T-helper 9 cell (primary cell): ENCODE measurements around the gene C1orf159.
A peak's percentile ranks its signal among the peaks of the same experiment; 100 is the strongest.
"Not testable (repeated sequence)": the region's sequence is repeated elsewhere in the genome, so short reads cannot be mapped to it uniquely, and the experiment has no call there.

ENCODE experiments used
- DNase-seq: peaks from one replicate; pipeline ENCODE4 v3.0.0-alpha.2; 2020

C1orf159 gene

DNA sequence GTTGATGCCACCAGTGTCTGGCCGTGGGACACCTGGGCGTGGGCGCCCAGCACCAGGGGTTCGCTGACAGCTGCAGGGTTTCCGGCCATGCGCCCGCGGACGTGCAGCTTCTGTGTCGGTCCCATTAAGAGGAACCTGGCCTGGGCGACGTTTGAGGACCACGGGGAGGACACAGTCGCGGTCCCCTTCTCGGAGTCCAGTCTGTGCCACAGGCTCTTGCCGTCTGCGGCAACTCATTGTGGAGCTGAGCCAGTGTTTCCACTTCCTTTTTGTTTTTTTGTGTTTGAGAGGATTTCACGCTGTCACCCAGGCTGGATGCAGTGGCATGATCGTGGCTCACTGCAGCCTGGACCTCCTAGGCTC is 1.6 kb upstream of the C1orf159 start:
- no peak for DNase-seq

GRCh38 chr1:1116701-1117468 is 996 bp upstream of the C1orf159 start:
- DNase-seq, result peak; percentile 47

DNA sequence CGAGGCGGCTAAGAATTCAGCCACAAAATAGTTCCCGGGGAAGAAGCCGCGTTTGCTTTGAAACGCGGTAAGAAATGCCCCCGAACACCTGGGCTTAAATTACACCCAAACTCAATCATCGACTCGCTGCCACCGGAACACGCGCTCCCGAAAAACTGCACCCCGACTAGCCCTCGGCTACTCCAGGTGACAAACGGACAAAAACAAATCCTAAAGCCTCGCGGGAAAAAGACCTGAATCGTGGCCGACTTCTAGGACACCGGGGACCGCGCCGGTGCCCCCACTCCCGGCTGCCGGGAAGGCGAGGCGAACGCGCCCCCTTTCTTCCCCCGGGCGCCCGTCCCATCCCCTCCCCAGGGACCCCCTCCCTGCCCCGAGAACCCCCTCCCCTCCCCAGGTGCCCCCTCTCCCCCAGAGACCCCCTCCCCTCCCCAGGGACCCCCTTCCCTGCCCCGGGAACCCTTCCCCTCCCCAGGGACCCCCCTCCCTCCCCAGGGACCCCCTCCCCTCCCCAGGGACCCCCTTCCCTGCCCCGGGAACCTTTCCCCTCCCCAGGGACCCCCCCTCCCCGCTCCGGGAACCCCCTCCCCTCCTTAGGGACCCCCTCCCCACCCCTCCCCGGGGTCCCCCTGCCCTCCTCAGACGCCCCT is 628 bp downstream of the C1orf159 start:
- DNase-seq, result no peak

DNA sequence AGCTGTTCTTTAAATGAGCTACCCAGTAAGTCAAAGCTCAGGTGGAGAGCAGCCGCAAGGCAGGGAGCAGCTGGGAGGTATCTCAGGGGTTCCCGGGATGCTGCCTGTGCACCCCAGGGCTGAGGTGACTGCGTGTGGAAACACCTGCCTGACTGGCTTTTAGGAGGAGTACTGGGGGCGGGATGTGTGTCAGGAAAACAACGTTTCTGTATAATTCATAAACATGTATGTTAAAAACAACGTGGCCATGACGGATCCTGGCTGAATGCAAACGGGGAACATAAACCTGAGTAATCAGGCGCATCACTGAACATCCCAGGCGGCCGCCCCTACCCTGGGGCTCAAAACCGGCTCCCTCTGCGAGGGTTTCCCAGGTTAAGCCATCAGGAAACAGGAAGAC is 1.5 kb downstream of the C1orf159 start:
- DNase-seq, result no peak

GRCh38 chr1:1112237-1112985 is 3.5 kb downstream of the C1orf159 start:
- DNase-seq, result no peak

DNA sequence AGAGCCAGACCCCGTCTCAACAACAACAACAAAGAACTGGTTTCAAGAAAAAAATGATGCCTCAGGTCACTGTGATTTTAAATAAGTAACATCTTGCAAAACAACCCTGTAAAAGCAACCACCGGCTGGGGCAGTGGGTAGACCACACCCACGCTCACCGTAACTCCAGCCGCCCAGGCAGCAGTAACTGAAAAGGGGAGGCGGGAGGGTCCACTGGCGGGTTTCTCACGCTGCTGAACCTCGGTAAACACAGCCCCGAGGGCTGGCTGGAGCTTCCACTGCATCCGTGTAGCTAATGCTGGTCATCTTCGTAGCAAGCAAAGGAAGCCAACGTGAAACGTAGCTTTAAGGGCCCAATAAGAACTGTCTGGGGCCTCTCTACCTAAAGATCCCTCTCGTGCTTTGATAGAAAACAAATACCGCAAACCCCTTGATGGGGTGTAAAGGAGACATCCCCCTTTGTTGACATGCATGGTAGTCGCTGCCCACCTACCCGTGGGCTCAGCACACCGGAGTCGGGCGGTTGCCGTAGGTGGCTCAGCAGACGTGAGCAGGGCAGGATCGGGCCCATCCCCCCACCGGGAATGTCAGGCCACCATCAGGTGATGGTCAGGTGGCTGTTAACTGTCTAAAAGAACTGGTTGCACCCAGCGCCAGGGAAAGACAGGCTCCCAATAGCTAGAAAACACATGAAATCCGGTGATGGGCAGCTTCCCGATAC is 4.2 kb downstream of the C1orf159 start:
- DNase-seq, result no peak

GRCh38 chr1:1110561-1110971 is 5.3 kb downstream of the C1orf159 start:
- DNase-seq, result no peak

- DNase-seq, result no peak
Observed at GRCh38 chr1:1109743-1110142, 6.1 kb downstream of the C1orf159 start.

DNA sequence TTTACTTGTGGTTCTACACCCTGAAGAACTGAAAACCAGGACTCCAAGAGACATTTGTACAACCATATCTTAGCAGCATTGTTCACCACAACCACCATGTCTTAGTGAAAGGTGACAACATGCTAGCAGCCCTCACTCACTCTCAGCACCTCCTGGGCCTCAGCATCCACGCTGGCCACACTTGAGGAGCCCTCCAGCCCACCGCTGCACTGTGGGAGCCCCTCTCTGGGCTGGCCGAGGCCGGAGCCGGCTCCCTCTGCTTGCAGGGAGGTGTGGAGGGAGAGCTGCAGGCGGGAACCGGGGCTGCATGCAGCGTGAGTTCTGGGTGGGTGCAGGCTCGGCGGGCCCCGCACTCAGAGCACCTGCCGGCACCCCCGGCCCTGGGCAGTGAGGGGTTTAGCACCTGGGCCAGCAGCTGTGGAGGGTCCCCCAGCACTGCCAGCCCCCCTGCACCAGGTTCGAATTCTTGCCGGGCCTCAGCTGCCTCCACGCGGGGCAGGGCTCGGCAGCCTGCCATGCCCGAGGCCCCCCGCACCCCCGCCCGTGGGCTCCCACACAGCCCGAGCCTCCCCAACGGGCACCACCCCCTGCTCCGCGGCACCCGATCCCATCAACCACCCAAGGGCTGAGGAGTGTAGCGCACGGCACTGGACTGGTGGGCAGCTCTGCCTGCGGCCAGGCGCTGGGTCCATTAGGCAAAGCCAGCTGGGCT is 9.2 kb downstream of the C1orf159 start:
- DNase-seq, result no peak

DNA sequence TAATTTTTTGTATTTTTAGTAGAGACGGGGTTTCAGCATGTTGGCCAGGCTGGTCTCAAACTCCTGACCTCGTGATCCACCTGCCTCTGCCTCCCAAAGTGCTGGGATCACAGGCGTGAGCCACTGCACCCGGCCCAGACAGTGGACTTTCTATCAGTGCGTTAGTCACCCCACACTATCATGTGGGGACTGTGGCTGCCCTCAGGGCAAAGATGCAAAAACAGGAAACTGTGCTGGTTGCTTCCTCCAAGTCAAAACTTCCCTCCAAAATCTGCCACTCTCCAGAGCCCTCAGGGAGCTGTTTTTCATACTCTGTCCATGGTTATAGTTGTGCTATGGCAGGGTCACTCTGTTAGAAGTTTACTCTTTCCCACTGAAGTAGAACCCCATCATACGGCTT is 11.7 kb downstream of the C1orf159 start:
- not testable (repeated sequence) for DNase-seq

DNA sequence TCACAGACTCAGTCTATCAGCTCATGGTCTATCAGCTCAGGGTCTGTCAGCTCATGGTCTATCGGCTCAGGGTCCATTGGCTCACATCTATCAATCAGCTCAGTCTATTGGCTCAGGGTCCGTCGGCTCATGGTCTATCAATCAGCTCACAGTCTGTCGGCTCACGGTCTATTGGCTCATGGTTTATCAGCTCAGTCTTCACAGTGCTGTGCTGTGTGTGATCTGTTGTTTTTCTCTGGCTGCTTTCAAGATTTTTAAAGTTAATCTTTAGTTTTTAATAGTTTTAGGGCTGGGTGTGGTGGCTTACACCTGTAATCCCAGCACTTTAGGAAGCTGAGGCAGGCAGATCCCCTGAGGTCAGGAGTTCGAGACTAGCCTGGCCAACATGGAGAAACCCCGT is 14.4 kb downstream of the C1orf159 start:
- no peak for DNase-seq

- no peak for DNase-seq
Observed at GRCh38 chr1:1100296-1100695, 15.6 kb downstream of the C1orf159 start.

DNA sequence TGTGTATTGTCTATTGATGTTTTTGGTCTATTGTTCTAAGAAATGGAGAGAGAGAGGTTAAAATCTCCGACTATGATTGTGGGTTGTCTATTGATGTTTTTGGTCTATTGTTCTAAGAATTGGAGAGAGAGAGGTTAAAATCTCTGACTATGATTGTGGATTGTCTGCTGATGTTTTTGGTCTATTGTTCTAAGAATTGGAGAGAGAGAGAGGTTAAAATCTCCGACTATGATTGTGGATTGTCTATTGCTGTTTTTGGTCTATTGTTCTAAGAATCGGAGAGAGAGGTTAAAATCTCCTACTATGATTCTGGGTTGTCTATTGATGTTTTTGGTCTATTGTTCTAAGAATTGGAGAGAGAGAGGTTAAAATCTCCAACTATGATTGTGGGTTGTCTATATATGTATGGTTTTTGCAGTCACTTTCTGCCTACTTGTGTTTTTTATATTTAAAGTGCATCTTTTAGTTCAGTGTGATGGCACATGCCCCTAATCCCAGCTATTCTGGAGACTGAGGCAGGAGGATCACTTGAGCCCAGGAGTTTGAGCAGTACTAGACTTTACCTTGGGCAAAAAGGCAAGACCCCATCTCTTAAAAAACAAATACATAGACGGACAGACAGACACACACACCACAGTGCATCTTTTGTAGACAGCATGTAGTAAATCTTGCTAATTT is 16.2 kb downstream of the C1orf159 start:
- DNase-seq, result no peak

DNA sequence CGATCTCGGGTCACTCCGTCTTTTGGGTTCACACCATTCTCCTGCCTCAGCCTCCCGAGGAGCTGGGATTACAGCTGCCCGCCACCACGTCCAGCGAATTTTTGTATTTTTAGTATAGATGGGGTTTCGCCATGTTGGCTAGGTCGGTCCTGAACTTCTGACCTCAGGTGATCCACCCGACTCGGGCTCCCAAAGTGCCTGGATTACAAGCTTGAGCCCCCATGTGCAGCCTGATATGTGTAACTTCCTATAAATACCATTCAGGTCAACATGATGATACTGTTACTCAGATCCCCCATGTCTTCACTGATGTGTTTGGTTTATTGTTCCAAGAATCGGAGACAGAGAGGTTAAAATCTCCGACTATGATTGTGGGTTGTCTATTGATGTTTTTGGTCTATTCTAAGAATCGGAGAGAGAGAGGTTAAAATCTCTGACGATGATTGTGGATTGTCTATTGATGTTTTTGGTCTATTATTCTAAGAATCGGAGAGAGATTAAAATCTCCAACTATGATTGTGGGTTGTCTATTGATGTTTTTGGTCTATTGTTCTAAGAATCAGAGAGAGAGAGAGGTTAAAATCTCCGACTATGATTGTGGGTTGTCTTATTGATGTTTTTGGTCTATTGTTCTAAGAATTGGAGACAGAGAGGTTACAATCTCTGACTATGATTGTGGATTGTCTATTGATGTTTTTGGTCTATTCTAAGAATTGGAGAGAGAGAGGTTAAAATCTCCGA is 17.0 kb downstream of the C1orf159 start:
- DNase-seq, result no peak

GRCh38 chr1:1096136-1096535 is 19.8 kb downstream of the C1orf159 start:
- DNase-seq, result not testable (repeated sequence)

DNA sequence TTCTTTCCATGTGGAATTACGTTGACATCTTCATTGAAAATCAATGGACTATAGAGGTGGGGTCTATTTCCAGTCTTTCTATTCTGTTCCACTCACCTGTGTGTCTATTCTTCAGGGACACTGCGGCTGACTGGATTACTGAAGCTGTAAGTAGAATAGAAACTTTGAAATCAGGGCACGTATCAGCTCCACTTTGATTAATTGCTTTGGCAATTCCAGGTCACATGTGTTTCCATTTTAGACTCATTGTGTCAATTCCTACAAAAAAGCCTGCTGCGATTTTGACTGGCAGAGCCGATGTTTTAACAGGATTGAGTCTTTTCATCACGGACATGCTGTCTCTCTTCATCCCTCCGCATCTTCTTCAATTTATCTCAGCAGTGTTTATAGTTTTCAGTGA is 20.9 kb downstream of the C1orf159 start:
- DNase-seq, result no peak

GRCh38 chr1:1093610-1093943 is 22.3 kb downstream of the C1orf159 start:
- no peak for DNase-seq

- DNase-seq, result no peak
Observed at GRCh38 chr1:1092894-1093609, 22.8 kb downstream of the C1orf159 start.

GRCh38 chr1:1092149-1092855 is 23.6 kb downstream of the C1orf159 start:
- DNase-seq, result no peak
